NCI-H146 (cell line): ENCODE data around the gene PKD2.

Experiments
- DNase-seq: peaks from one replicate; lab custom pipeline; 2025; lab: John Stamatoyannopoulos, UW

PKD2 gene

GRCh38 chr4:88007304-88008121 lies at the start of gene PKD2:
PKD2 (plus strand) TSS chr4:88007635; CDS start chr4:88007734, 99 bp downstream.
- peak; percentile 45 for DNase-seq

- no peak for DNase-seq
Measured at GRCh38 chr4:87961993-87962392, 45.4 kb upstream of the PKD2 start.

GRCh38 chr4:87962398-87963146 lies 44.9 kb upstream of the PKD2 start:
- DNase-seq = no peak

GRCh38 chr4:87965501-87965975 lies 41.9 kb upstream of the PKD2 start:
- DNase-seq = no peak

- no peak for DNase-seq
Measured at GRCh38 chr4:87966095-87966496, 41.3 kb upstream of the PKD2 start.

- DNase-seq = no peak
Measured at GRCh38 chr4:87967193-87967592, 40.2 kb upstream of the PKD2 start.

- no peak for DNase-seq
Measured at GRCh38 chr4:87970121-87970520, 37.3 kb upstream of the PKD2 start.

GRCh38 chr4:87971866-87972265 lies 35.6 kb upstream of the PKD2 start:
- DNase-seq = no peak

- DNase-seq = no peak
Measured at GRCh38 chr4:87973283-87974169, 33.9 kb upstream of the PKD2 start.

GRCh38 chr4:87974856-87975462 lies 32.5 kb upstream of the PKD2 start:
- no peak for DNase-seq

- DNase-seq = no peak
Measured at GRCh38 chr4:87975466-87975865, 32.0 kb upstream of the PKD2 start, which contains the start of gene SPP1. SPP1 (plus strand) TSS chr4:87975714; CDS start chr4:87976896, 1,182 bp downstream.

- no peak for DNase-seq
Measured at GRCh38 chr4:87977521-87978278, 29.7 kb upstream of the PKD2 start.

- DNase-seq = no peak
Measured at GRCh38 chr4:87978681-87979080, 28.8 kb upstream of the PKD2 start.

GRCh38 chr4:87979810-87980209 lies 27.6 kb upstream of the PKD2 start:
- no peak for DNase-seq

GRCh38 chr4:87981486-87981885 lies 25.9 kb upstream of the PKD2 start:
- no peak for DNase-seq

- DNase-seq = no peak
Measured at GRCh38 chr4:87982036-87982435, 25.4 kb upstream of the PKD2 start.

GRCh38 chr4:87982446-87983010 lies 24.9 kb upstream of the PKD2 start:
- DNase-seq = no peak

GRCh38 chr4:87983996-87984395 lies 23.4 kb upstream of the PKD2 start:
- no peak for DNase-seq

- peak; percentile 7 for DNase-seq
Measured at GRCh38 chr4:87985097-87985886, 22.1 kb upstream of the PKD2 start.

- no peak for DNase-seq
Measured at GRCh38 chr4:87985887-87986200, 21.6 kb upstream of the PKD2 start.
